G401 (cell line): ENCODE data around the gene TAF4B. TPM values are rescaled to one million over a fixed set of nuclear protein-coding genes. Genes with fewer than 3 reads are reported as not detected.
"Not testable (repeated sequence)": the region's sequence is repeated elsewhere in the genome, so short reads cannot be mapped to it uniquely, and the experiment has no call there.

Source experiments
- DNase-seq: peaks from one replicate; pipeline ENCODE4 v3.0.0-alpha.2; 2015; ENCODE audit warnings: low spot score
- in situ Hi-C: cut with HindIII; loops from 2 replicates; pipeline ENCODE4 v1.10.0; 2016; ENCODE audit warnings: low sequenced_read_pairs, mixed read lengths
- total RNA-seq: library from RNA; depleted of rRNA; stranded (reverse); fragments of >200 nt; shearing (Covaris generic); gene quantifications from 2 replicates; pipeline ENCODE4 v1.2.3, GENCODE V29; 2014

TAF4B gene
- total RNA-seq, 1 experiment from 2014 or later, result 19.6 TPM

GRCh38 chr18:26230497-26230896, 4.3 kb downstream of the TAF4B start:
- in situ Hi-C loops, result no loop called here
- no peak for DNase-seq

- DNase-seq, result no peak
- in situ Hi-C loops, result no loop called here
Measured at GRCh38 chr18:26233208-26233607, 7.0 kb downstream of the TAF4B start.

- in situ Hi-C loops, DNase-seq: not testable (repeated sequence)
Measured at GRCh38 chr18:26237363-26237762, 11.1 kb downstream of the TAF4B start.

- DNase-seq, in situ Hi-C loops: not testable (repeated sequence)
Measured at GRCh38 chr18:26238718-26239117, 12.5 kb downstream of the TAF4B start.

- DNase-seq, in situ Hi-C loops: not testable (repeated sequence)
Measured at GRCh38 chr18:26242392-26242791, 16.1 kb downstream of the TAF4B start.

- in situ Hi-C loops, DNase-seq: not testable (repeated sequence)
Measured at GRCh38 chr18:26245434-26245833, 19.2 kb downstream of the TAF4B start.

GRCh38 chr18:26252411-26252810, 26.2 kb downstream of the TAF4B start:
- in situ Hi-C loops, result no loop called here

GRCh38 chr18:26254808-26255207, 28.6 kb downstream of the TAF4B start:
- in situ Hi-C loops, DNase-seq: not testable (repeated sequence)

More at GRCh38 chr18:26252411-26252810, 26.2 kb downstream of the TAF4B start:
- no peak for DNase-seq

GRCh38 chr18:26255695-26256622, 29.7 kb downstream of the TAF4B start:
- in situ Hi-C loops, result no loop called here
- DNase-seq, result no peak

- DNase-seq, result no peak
- in situ Hi-C loops, result no loop called here
Measured at GRCh38 chr18:26258711-26259110, 32.5 kb downstream of the TAF4B start.

- in situ Hi-C loops, DNase-seq: not testable (repeated sequence)
Measured at GRCh38 chr18:26259416-26259815, 33.2 kb downstream of the TAF4B start.

GRCh38 chr18:26262156-26262555, 35.9 kb downstream of the TAF4B start:
- no peak for DNase-seq
- in situ Hi-C loops, result no loop called here

GRCh38 chr18:26267357-26267930, 41.2 kb downstream of the TAF4B start:
- DNase-seq, result no peak
- in situ Hi-C loops, result no loop called here

- in situ Hi-C loops, result no loop called here
- DNase-seq, result no peak
Measured at GRCh38 chr18:26268454-26268853, 42.2 kb downstream of the TAF4B start.

- DNase-seq, result no peak
- in situ Hi-C loops, result no loop called here
Measured at GRCh38 chr18:26271917-26272549, 45.8 kb downstream of the TAF4B start.

- in situ Hi-C loops, result no loop called here
- no peak for DNase-seq
Measured at GRCh38 chr18:26277374-26277773, 51.1 kb downstream of the TAF4B start.

- DNase-seq, result no peak
- in situ Hi-C loops, result no loop called here
Measured at GRCh38 chr18:26279428-26279827, 53.2 kb downstream of the TAF4B start.

GRCh38 chr18:26286008-26286407, 59.8 kb downstream of the TAF4B start:
- no peak for DNase-seq
- in situ Hi-C loops, result no loop called here

GRCh38 chr18:26287644-26288043, 61.4 kb downstream of the TAF4B start:
- in situ Hi-C loops, result no loop called here
- DNase-seq, result no peak

- no peak for DNase-seq
- in situ Hi-C loops, result no loop called here
Measured at GRCh38 chr18:26290385-26290784, 64.1 kb downstream of the TAF4B start.
